ENCODE results near the gene RNF31.
"Not testable (repeated sequence)": the region's sequence is repeated elsewhere in the genome, so short reads cannot be mapped to it uniquely, and the experiment has no call there.

Gene RNF31

DNA sequence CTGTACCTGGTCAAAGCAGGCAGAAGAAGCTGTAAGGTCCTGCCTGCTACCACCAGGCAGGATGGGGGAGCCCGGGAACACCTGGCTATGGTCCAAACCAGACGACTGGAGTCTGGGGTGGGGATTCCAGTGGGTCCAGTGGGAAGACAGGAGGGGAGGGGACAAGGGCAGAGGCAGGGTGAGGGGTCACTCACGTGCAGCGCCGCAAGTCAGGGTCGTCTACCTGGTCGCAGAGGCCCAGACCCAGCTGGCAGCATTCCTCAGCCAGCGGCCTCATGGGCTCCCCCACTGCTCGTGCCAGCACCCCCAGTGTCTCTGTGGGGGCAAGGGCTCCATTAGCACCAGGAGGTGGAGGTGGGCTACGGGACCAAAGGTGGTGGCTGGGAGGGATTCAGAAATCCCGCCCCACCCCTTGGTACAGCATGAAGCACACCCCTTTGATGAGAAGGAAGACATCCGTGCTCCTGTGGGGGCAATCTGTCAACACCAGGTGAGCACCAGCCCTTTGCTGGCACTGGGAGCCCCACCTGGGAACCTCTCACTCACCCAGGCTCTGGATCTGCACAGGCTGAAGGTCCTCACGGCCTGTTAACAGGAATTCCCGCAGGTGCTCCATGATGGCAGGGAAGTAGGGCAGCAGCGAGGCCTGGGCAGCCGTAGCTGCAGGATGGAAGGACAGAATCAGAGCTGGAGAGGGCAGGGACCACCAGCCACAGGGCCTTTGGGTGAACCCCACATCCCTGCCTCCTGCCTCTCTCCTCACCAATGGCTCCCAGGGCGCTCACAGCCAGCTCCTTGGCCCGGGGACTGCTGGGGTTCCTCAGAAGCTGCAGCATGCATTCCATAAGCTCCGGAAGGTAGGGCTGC is 37.0 kb downstream of the RNF31 start:
- DNase-seq: no peak

DNA sequence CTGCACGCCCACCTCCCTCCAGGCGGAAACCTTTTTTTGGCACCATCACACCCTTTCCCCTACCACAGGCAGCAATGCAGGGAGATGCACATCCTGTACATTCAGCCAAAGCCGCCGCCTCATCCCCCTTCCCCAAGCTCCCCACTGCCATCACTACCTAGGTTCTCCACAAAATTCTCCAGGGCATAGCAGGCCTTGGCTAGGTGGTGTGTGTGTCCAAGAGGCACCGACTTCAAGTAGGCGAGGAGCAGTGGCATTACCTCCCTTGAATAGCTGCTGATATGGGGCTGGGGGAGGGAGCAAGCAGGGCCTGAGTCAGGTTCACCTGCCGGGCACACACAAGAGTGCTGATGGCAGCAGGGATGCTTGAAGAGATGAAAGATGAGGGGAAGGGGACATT is 37.7 kb downstream of the RNF31 start:
- DNase-seq: no peak

DNA sequence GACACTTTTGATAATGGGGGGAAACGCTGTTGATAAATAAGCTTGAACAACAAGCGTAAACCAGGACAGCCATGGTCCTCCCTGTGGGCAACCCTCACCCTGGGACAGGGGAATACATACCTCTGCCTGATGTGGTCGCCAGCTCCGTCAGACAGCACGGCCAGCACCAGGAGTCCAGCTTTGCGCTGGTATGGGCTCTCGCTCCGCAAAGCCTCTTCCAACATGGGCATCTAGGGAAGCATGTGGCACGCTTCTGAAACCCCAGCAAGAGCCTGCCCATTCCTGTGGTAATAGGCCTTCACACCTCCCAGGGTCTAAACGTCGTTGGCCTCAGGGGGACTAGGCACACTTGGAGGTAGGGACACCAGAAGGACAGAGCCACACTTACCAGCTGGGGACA is 38.4 kb downstream of the RNF31 start:
- no peak for DNase-seq

- DNase-seq: no peak
Observed at GRCh38 chr14:24186831-24187538, 39.7 kb downstream of the RNF31 start.

DNA sequence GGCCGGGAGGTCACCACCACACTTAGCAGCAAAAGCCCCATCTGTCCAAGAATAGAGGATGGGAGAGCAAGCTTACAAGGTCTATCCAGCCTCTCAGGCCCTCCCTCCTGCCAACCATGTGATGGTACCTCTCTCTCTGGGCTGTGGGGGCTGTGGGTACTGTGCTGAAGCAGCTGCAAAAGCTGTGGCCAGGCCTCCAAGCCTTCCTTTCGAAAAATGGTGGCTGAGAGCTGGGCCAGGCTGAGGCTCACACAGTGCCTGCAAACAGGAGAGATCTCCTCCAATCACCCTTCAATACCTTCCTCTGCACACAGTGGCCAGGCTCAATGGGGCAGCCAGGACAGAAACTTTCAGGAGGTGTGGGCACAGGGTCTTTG is 40.2 kb downstream of the RNF31 start:
- no peak for DNase-seq

DNA sequence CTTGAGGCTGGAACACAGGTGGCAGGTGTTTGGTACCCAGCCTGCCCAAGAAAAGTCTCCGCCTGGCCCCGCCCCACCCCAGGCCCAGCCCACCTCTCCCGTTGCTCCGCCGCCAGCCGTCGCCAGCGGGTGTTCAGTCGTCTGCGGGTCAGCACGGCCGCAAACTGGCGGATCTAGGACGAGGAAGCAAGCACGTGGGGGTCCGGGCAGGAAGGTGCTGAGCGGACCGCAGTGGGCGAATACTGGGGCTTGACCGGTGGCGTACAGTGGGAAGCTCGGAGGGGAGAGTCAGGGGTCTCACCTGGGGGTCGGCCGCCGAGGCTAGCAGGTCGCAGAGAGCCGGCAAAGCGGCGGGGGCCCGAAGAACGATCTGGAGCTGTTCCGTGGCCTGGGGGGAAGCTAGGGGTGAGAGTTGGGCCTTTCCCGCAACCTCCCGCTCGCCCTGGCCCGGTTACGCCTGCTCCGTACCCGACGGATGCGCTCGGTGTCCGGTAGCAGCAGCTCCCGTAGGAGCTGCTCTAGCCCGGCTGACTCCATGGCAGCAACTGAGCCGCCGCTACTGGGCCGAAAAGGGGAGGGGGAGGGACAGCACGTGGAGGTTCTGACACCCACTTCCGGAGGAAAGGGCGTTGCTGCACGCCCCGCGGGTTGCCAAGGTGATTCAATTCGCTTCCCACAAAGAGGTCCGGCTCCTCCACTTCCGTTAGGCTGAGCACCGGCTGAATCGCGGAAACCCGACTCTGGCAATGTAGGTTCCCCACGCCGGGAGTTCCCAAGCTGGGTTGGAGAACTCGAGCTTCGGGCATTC is 41.2 kb downstream of the RNF31 start, which contains the start of gene IPO4:
IPO4 (minus strand) TSS at position 566 of the 808 bp plus-strand sequence; CDS start at position 537, 29 bp downstream.
- peak; percentile 95 for DNase-seq

DNA sequence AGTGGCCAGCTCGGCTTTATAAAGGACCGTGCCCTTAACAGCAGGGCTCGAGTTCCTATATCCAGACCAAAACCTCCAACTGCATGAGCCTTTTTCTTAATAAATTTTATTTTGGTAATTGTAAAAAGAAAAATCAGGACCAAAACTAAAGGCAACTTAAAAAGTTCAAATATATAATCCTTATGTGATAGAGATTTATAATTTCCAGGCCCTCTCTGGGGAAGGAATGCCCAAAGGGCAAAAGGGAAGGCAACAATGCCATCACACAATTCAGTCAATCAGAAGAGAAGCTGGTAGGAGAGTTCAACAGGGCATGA is 41.7 kb downstream of the RNF31 start:
- no peak for DNase-seq

DNA sequence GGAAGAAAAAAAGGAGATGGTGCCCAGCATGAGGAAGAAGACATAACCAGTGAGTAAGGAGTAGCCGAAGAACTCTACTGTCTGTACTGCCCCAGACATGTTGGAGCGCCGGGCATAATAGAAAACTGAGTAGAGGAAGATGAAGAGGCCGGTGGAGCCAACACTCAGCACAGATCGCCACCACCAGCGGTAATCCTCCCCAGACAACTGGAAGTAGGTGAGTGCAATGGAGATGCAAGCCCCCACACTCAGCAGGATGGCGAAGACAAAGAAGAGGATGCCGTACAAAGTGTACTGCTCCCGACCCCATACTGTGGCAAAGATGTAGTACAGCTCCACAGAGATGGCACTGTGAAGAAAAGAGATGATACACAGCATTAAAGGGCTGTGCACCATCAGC is 42.2 kb downstream of the RNF31 start:
- no peak for DNase-seq

DNA sequence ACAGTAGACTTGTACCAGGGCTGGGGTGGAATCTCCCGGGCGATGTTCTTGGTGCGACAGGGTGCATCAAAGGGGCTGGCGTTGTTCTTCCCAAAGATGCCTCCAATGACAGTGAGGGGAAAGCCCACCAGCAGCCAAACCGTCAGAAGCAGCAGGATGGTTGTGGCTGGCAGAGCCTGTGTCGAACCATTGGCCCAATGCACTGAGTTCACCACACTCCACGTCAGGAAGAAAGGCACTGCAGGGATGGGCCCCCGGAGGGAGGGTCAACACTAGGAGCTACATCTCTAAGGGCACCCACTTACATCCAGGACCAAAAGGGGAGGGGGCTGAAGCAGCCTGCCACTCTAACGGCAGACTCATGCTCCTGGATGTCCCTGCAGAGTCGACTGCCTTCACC is 43.1 kb downstream of the RNF31 start:
- no peak for DNase-seq

DNA sequence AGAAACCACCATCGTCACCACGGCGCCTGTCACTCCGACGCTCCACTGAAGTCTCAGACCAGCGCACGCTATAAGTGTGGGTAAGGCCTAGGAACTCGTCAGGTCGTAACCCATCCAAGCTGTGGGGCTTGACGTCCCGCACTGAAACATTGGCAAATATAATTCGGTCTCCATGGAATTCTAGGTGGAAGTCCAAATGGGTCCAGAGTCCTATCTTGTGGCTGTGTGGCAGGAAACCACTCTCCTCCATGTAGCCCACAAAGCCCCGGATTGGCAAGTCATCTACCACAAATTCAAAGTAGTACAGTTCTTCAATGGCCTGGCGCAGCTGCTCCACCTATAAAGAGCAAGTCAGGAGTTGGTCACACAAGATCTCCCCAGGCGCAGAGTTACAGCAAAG is 45.6 kb downstream of the RNF31 start:
- no peak for DNase-seq

DNA sequence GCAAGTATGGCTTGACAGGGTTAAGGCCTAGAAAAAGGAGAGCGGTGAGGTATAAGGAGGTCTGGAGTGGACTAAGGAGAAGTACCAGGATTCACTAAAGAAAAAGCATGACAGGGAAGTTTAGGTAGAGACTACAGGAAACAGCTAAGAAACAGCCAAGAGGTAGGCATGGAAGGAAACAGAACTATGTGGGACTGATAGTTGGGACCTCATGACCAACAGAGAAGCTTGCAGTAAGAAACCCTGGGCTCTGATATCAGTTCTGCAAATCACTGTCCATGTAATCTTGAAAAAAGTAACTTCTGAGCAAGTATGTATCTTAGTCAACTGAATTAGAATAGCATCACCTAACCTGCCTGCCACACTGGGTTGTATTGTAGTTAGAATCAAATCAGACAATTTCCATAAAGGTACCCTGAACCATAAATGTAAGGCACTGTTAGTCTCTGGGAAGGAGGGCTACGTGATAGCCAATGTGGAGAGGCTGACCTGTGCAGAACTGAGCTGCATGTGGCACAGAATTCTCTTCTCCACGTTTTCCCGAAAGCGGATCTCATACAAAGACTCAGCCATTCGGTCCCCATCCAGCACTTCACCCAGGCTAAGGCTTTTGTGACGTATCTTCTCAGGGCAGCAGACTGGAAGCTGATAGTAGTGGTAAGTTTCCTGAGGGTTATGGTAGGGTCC is 47.0 kb downstream of the RNF31 start:
- DNase-seq: no peak

GRCh38 chr14:24194873-24195185 is 47.5 kb downstream of the RNF31 start:
- DNase-seq: no peak

- peak; percentile 62 for DNase-seq
Observed at GRCh38 chr14:24195186-24196070, 48.1 kb downstream of the RNF31 start, which contains the start of gene TM9SF1. TM9SF1 (minus strand) TSS chr14:24195441; CDS start chr14:24195019, 422 bp downstream.

DNA sequence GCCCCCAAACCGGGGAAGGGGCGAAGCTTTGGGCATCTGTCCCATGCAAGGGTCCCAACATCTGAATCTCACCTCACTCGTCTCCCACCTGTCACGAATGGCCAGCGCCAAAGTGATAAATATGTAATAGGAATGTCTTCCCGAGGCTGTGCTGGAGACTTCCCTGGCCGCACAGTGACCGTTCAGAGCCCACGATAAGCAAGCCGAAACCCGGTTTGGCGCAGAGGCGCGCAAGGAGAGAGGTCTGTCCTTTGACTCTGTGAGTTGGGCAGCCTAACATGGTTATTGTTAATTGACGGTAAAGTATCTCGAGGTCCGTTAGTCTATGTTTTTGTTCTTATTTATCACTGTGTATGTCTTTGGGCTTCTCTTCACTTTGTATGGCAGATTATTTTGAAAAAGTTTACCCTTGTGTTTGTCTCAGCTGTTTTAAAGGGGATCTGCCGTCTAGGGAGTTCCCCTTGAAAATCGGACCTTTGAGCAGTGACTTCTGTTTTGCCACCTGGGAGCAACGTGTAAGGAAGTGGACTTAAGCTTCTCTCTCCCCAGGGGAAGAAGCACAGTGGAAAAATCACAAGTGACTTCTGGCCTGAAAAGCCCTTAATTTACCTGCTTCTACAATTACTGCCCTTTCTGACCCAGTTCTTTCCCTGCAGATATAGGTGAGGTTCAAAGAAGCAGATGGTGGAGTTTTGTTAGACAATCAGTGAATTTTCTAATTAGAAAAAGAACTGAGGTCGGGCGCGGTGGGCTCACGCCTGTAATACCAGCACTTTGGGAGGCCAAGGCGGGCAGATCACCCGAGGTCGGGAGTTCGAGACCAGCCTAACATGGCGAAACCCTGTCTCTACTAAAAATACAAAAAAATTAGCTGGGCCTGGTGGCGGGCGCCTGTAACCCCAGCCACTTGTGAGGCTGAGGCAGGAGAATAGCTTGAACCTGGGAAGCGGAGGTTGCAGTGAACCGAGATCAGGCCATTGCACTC is 49.1 kb downstream of the RNF31 start:
- DNase-seq: no peak

DNA sequence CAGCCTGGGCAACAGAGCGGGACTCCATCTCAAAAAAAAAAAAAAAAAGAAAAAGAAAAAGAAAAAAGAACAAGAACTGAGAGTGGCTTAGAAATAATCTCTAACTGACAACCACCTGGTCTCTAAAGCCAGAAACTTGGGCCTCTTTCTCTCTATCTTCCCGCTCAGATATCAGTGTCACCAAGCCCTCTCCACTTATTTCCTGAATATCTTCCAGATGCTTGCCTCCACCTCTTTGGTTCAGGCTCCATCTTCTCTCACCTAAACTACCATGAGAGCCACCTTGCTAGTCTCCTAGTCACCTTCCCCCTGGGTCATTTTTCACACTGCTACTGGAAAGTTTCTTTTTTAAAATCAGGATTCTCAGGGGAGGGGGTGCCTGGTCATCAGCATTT is 49.8 kb downstream of the RNF31 start:
- no peak for DNase-seq

- no peak for DNase-seq
Observed at GRCh38 chr14:24198814-24199524, 51.7 kb downstream of the RNF31 start.

GRCh38 chr14:24202538-24202937 is 55.2 kb downstream of the RNF31 start:
- DNase-seq: not testable (repeated sequence)

DNA sequence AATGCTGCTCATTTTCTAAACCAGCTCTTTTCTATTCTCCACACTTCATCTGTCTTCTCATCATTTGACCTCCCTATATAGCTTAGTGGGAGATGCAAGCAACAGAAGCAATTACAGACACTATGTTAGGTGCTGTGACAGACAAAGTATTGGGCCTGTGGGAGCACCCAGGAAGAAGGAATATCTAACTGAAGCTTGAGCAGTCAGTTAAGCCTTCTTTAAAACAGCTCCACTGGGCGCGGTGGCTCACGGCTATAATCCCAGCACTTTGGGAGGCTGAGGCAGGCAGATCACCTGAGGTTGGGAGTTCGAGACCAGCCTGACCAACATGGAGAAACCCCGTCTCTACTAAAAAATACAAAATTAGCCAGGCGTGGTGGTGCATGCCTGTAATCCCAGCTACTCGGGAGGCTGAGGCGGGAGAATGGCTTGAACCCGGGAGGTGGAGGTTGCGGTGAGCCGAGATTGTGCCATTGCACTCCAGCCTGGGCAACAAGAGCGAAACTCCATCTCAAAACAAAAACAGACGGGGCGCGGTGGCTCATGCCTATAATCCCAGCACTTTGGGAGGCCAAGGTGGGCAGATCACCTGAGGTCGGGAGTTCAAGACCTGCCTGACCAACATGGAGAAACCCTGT is 56.1 kb downstream of the RNF31 start:
- not testable (repeated sequence) for DNase-seq
